GM23338 (cell line): ENCODE data around the gene DLG2. TPM values are rescaled to one million over a fixed set of nuclear protein-coding genes. Genes with fewer than 3 reads are reported as not detected.

Experiments used
- ATAC-seq: fragments of 200-7000 bp; cut with Tn5 transposase; 3 replicates; pipeline ENCODE4 v1.9.1; 2020
- DNase-seq: peaks from one replicate; pipeline ENCODE4 v3.0.0-alpha.2; 2015; ENCODE audit warnings: low spot score
- H2AFZ ChIP-seq: fragments of 200-600 bp; sonication (generic); 2 replicates; pipeline ENCODE4 v1.8.0; 2016; ENCODE audit warnings: antibody characterized with exemption, mild to moderate bottlenecking, moderate library complexity
- H3F3A ChIP-seq: fragments of 200-600 bp; sonication (generic); replicated peaks from 2 replicates; pipeline ENCODE4 v1.8.0; 2017; ENCODE audit warnings: antibody characterized with exemption, mixed run types, low read depth
- H3K27ac ChIP-seq: fragments of 200-600 bp; sonication (generic); 2 replicates; pipeline ENCODE4 v1.6.1; 2016; ENCODE audit warnings: low read depth
- H3K27me3 ChIP-seq: fragments of 200-600 bp; sonication (generic); 2 replicates; pipeline ENCODE4 v1.8.0; 2016; ENCODE audit warnings: mild to moderate bottlenecking, mixed run types, moderate library complexity; ENCODE audit not compliant: insufficient read depth
- H3K36me3 ChIP-seq: fragments of 200-600 bp; sonication (generic); 2 replicates; pipeline ENCODE4 v1.8.0; 2016; ENCODE audit warnings: mild to moderate bottlenecking; ENCODE audit not compliant: insufficient read depth
- H3K4me1 ChIP-seq: fragments of 200-600 bp; sonication (generic); 2 replicates; pipeline ENCODE4 v1.8.0; 2016; ENCODE audit warnings: mild to moderate bottlenecking, moderate library complexity; ENCODE audit not compliant: insufficient read depth
- H3K4me2 ChIP-seq: fragments of 200-600 bp; sonication (generic); 2 replicates; pipeline ENCODE4 v1.7.1; 2017; ENCODE audit warnings: mixed run types
- H3K4me3 ChIP-seq: fragments of 200-600 bp; sonication (generic); 2 replicates; pipeline ENCODE4 v1.6.1; 2016; ENCODE audit warnings: mixed run types
- H3K79me2 ChIP-seq: fragments of 200-600 bp; sonication (generic); replicated peaks from 2 replicates; pipeline ENCODE4 v1.8.0; 2017; ENCODE audit warnings: mild to moderate bottlenecking; ENCODE audit not compliant: insufficient read depth
- H3K9me2 ChIP-seq: fragments of 200-600 bp; sonication (generic); 2 replicates; pipeline ENCODE4 v1.8.0; 2017; ENCODE audit not compliant: insufficient read depth
- H4K20me1 ChIP-seq: fragments of 200-600 bp; sonication (generic); replicated peaks from 2 replicates; pipeline ENCODE4 v1.8.0; 2017; ENCODE audit warnings: mild to moderate bottlenecking; ENCODE audit not compliant: insufficient read depth
- H3K27ac Mint-ChIP-seq: 2 replicates; pipeline ENCODE4 v1.8.0; 2020; ENCODE audit warnings: inconsistent platforms, mild to moderate bottlenecking, moderate library complexity, mixed read lengths
- H3K27me3 Mint-ChIP-seq: 3 replicates; pipeline ENCODE4 v1.8.0; 2022; ENCODE audit warnings: low read depth, mild to moderate bottlenecking, moderate library complexity, mixed read lengths, inconsistent platforms; ENCODE audit not compliant: insufficient read depth, poor library complexity
- H3K36me3 Mint-ChIP-seq: 3 replicates; pipeline ENCODE4 v1.8.0; 2021; ENCODE audit warnings: low read depth, mild to moderate bottlenecking, inconsistent platforms, moderate library complexity, mixed read lengths
- H3K4me1 Mint-ChIP-seq: 3 replicates; pipeline ENCODE4 v1.8.0; 2020; ENCODE audit warnings: mild to moderate bottlenecking, inconsistent platforms, mixed read lengths
- H3K4me3 Mint-ChIP-seq: 3 replicates; pipeline ENCODE4 v1.8.0; 2021; ENCODE audit warnings: moderate library complexity, mild to moderate bottlenecking, inconsistent platforms, mixed read lengths
- H3K9me3 Mint-ChIP-seq: 3 replicates; pipeline ENCODE4 v1.8.0; 2020; ENCODE audit warnings: moderate library complexity, mild to moderate bottlenecking, inconsistent platforms, mixed read lengths
- CREB1 ChIP-seq: fragments of 250-450 bp; sonication (Bioruptor Pico); IDR thresholded peaks from 2 replicates; pipeline ENCODE4 v1.5.0; 2020; ENCODE audit warnings: low read depth, mild to moderate bottlenecking, moderate library complexity
- CTCF ChIP-seq, 2 experiments: fragments of 200-600 bp in 1 of 2; sonication (generic) in 1 of 2; conservative IDR thresholded peaks; 2 replicates each; pipeline versions ENCODE4 v1.5.1 to v1.6.1; 2016 to 2017; ENCODE audit warnings: antibody characterized with exemption in 2 of 2, low read depth in 2 of 2, mild to moderate bottlenecking in 2 of 2, moderate library complexity in 1 of 2
- ETS1 ChIP-seq: IDR thresholded peaks from 2 replicates; pipeline ENCODE4 v1.6.1; 2016; ENCODE audit warnings: antibody characterized with exemption
- EZH2 ChIP-seq: fragments of 200-600 bp; sonication (generic); IDR thresholded peaks from one replicate; pipeline ENCODE4 v1.8.0; 2017; ENCODE audit warnings: antibody characterized with exemption, mild to moderate bottlenecking, low read depth; ENCODE audit not compliant: unreplicated experiment
- EZH2phosphoT487 ChIP-seq: fragments of 200-600 bp; sonication (generic); IDR thresholded peaks from one replicate; pipeline ENCODE4 v1.8.1; 2018; ENCODE audit warnings: antibody characterized with exemption; ENCODE audit not compliant: unreplicated experiment
- JUNB ChIP-seq: IDR thresholded peaks from one replicate; pipeline ENCODE4 v1.6.1; 2016; ENCODE audit warnings: antibody characterized with exemption; ENCODE audit not compliant: unreplicated experiment
- NANOG ChIP-seq: IDR thresholded peaks from 2 replicates; pipeline ENCODE4 v1.6.1; 2016; ENCODE audit warnings: antibody characterized with exemption, borderline replicate concordance
- POLR2AphosphoS5 ChIP-seq: IDR thresholded peaks from 2 replicates; pipeline ENCODE4 v1.6.1; 2016; ENCODE audit warnings: antibody characterized with exemption, low read depth
- REST ChIP-seq: IDR thresholded peaks from one replicate; pipeline ENCODE4 v1.6.1; 2018; ENCODE audit warnings: antibody characterized with exemption; ENCODE audit not compliant: unreplicated experiment
- STAT1 ChIP-seq: IDR thresholded peaks from one replicate; pipeline ENCODE4 v1.6.1; 2016; ENCODE audit warnings: antibody characterized with exemption; ENCODE audit not compliant: unreplicated experiment
- ZNF114 ChIP-seq: fragments of 250-450 bp; sonication (Bioruptor Pico); IDR thresholded peaks from 2 replicates; pipeline ENCODE4 v1.5.0; 2020; ENCODE audit warnings: mild to moderate bottlenecking, moderate library complexity
- ZNF462 ChIP-seq: fragments of 250-450 bp; sonication (Bioruptor Pico); IDR thresholded peaks from 2 replicates; pipeline ENCODE4 v1.5.0; 2020; ENCODE audit warnings: mild to moderate bottlenecking, moderate library complexity
- polyA plus RNA-seq: library from polyadenylated mRNA; unstranded; fragments of >200 nt; fragmentation: Nextera tagmentation; extraction: Ambion mirVana; gene quantifications from 2 replicates; pipeline ENCODE4 v1.2.1, GENCODE V29; 2016
- total RNA-seq: library from RNA; depleted of rRNA; stranded (reverse); fragments of >200 nt; shearing (Covaris generic); gene quantifications from 2 replicates; pipeline ENCODE4 v1.2.3, GENCODE V29; 2014

DLG2 gene
- total and polyA plus RNA-seq, 2 experiments from 2014 or later: 19.8 to 21.5 TPM

GRCh38 chr11:84465040-84465439 lies 1162.1 kb downstream of the DLG2 start:
- no peak overlapping the region for H3K27ac ChIP-seq
- H3K27me3 ChIP-seq: no peaks in the 10 kb centered on the region
- H3K4me1 ChIP-seq: peaks cover 9% of the 10 kb centered on the region; the same call in 1 of the 2 replicates
- Mint-ChIP-seq H3K27ac (no peak overlapping the region), H3K9me3 (no peaks in the 10 kb centered on the region), H3K36me3 (no peaks in the 10 kb centered on the region), H3K4me3 (no peak overlapping the region), H3K27me3 (no peaks in the 10 kb centered on the region), H3K4me1 (peaks cover 10% of the 10 kb centered on the region; the same call in 2 of the 3 replicates)
- H3K79me2 ChIP-seq: no peaks in the 10 kb centered on the region
- H2AFZ ChIP-seq: no peak overlapping the region
- no peaks in the 10 kb centered on the region for H4K20me1 ChIP-seq
- no peak for DNase-seq
- H3K36me3 ChIP-seq: no peaks in the 10 kb centered on the region
- H3K9me2 ChIP-seq: no peaks in the 10 kb centered on the region
- H3K4me3 ChIP-seq: no peak overlapping the region
- ATAC-seq: no peak
- TF ChIP-seq POLR2AphosphoS5 (no peak), EZH2 (no peak), STAT1 (no peak), CTCF (conservative IDR thresholded peaks at IDR 0.05; ENCODE audit: low read depth in 2 of 2) (no peak), EZH2phosphoT487 (no peak), ZNF114 (CRISPR knock-in tag) (no peak), REST (no peak), JUNB (no peak), ZNF462 (CRISPR knock-in tag) (no peak), CREB1 (CRISPR knock-in tag) (no peak), ETS1 (no peak), NANOG (no peak)
- H3F3A ChIP-seq: no peaks in the 10 kb centered on the region
- H3K4me2 ChIP-seq: no peak overlapping the region
